Transverse colon (tissue), 4 donors: Measurements from ENCODE around the gene SYNE1.

Source experiments
- EP300 ChIP-seq: sonication (generic); formaldehyde crosslinking; IDR thresholded peaks from one replicate; pipeline ENCODE4 v1.6.1; 2017; ENCODE audit warnings: antibody characterized with exemption, low read depth
- POLR2A ChIP-seq: fragments of 450-650 bp; IDR thresholded peaks from one replicate; pipeline ENCODE4 v1.6.1; 2016; ENCODE audit warnings: antibody characterized with exemption, mild to moderate bottlenecking, moderate library complexity
- POLR2AphosphoS5 ChIP-seq, 3 donors: sonication (generic); formaldehyde crosslinking; IDR thresholded peaks; one replicate each; pipeline ENCODE4 v1.6.1; 2016; ENCODE audit warnings: antibody characterized with exemption in 3 of 3
- TF ChIP-seq, protein P1 (sequence below), 5 experiments: fragments of 200-600 bp in 3 of 5; fragments of 450-650 bp in 2 of 5; sonication (generic) in 3 of 5; IDR thresholded peaks; 1 replicate in 2 of 5; 2 replicates in 3 of 5; pipeline ENCODE4 v1.5.1; 2016 to 2017; ENCODE audit warnings: antibody characterized with exemption in 5 of 5, inconsistent platforms in 3 of 5, mild to moderate bottlenecking in 2 of 5, moderate library complexity in 1 of 5

DNA sequence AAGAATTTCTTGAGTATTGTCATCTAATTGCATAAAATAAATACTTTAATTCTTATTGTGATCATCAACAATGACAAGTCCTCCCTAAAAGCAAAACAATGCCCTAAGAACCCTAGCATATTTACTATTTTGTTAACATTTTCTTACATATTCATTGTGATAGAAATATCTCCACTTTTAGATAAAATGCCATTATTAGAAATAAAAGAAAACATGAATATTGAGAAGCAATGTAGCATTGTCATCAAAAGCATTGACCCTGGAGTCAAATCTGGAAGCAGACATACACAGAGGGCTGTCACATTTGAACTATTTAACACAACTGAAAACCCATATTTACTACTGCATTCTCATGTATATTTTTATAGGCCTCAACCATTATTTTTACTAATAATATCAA, 257.7 kb downstream of the SYNE1 start:
- TF ChIP-seq, protein P1, sequence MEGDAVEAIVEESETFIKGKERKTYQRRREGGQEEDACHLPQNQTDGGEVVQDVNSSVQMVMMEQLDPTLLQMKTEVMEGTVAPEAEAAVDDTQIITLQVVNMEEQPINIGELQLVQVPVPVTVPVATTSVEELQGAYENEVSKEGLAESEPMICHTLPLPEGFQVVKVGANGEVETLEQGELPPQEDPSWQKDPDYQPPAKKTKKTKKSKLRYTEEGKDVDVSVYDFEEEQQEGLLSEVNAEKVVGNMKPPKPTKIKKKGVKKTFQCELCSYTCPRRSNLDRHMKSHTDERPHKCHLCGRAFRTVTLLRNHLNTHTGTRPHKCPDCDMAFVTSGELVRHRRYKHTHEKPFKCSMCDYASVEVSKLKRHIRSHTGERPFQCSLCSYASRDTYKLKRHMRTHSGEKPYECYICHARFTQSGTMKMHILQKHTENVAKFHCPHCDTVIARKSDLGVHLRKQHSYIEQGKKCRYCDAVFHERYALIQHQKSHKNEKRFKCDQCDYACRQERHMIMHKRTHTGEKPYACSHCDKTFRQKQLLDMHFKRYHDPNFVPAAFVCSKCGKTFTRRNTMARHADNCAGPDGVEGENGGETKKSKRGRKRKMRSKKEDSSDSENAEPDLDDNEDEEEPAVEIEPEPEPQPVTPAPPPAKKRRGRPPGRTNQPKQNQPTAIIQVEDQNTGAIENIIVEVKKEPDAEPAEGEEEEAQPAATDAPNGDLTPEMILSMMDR (IDR thresholded peaks at IDR 0.05): no peak
- TF ChIP-seq EP300 (no peak), POLR2A (no peak), POLR2AphosphoS5 (IDR thresholded peaks at IDR 0.05) (no peak)
